HL-60 (cell line): ENCODE results near the gene ECI2.

Source experiments
- CTCF ChIP-seq: IDR thresholded peaks from one replicate; pipeline ENCODE4 v1.5.1; 2011; ENCODE audit warnings: low read length, control low read depth, inconsistent platforms; ENCODE audit not compliant: insufficient read depth
- GABPA ChIP-seq: IDR thresholded peaks from 2 replicates; pipeline ENCODE4 v1.6.1; 2012; ENCODE audit warnings: low read depth
- POLR2AphosphoS5 ChIP-seq: IDR thresholded peaks from 2 replicates; pipeline ENCODE4 v1.6.1; 2012; ENCODE audit warnings: low read depth

DNA sequence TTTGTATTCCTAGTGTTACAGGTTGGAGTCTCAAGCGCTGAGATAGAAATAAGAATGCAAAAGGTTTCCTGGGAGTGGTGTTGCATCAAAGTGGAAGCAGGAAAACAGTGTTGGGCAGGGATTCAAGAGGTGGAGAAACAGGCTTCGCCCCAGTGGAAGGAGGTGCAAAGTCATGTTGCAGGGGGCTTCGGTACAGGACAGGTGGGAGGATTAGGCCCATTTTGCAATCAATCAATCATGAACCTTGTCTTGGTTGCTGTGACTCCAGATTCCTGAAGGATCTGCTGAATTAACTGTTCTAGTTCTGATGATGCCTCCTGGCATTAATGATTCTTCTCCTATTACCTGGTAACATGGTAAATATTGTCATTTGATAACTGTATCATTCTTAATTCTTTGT lies 34.1 kb downstream of the ECI2 start:
- TF ChIP-seq CTCF = no peak
- TF ChIP-seq GABPA = no peak
- TF ChIP-seq POLR2AphosphoS5 = no peak
